ENCODE data around the gene SMG5. TPM values are rescaled to one million over a fixed set of nuclear protein-coding genes. Genes with fewer than 3 reads are reported as not detected.

Gene SMG5
- total and polyA plus RNA-seq, 2 experiments from 2014 or later: 54.9 to 65.9 TPM

GRCh38 chr1:156244712-156245111 lies 37.9 kb downstream of the SMG5 start:
- DNase-seq (ENCODE audit: low spot score): no peak
- Histone ChIP-seq H4K20me1 (ENCODE audit: insufficient read depth, poor library complexity, severe bottlenecking) (no peaks in the 10 kb centered on the region), H3K4me2 (no peak overlapping the region), H3K9me2 (replicated peaks; ENCODE audit: insufficient read depth) (no peaks in the 10 kb centered on the region), H3K4me1 (ENCODE audit: insufficient read depth) (no peaks in the 10 kb centered on the region), H3K27ac (no peak overlapping the region), H3K4me3 (no peak overlapping the region), H2AFZ (no peak overlapping the region), H3K79me2 (no peaks in the 10 kb centered on the region), H3K27me3 (no peaks in the 10 kb centered on the region), H3K36me3 (replicated peaks; ENCODE audit: insufficient read depth, low read depth) (no peaks in the 10 kb centered on the region), H3K9me3 (ENCODE audit: low read depth) (no peaks in the 10 kb centered on the region)
- TF ChIP-seq EZH2phosphoT487 (IDR thresholded peaks at IDR 0.05; ENCODE audit: low read depth, severe bottlenecking, unreplicated experiment): no peak
- TF ChIP-seq EZH2 (IDR thresholded peaks at IDR 0.05; ENCODE audit: borderline replicate concordance): no peak
- TF ChIP-seq, protein P1, sequence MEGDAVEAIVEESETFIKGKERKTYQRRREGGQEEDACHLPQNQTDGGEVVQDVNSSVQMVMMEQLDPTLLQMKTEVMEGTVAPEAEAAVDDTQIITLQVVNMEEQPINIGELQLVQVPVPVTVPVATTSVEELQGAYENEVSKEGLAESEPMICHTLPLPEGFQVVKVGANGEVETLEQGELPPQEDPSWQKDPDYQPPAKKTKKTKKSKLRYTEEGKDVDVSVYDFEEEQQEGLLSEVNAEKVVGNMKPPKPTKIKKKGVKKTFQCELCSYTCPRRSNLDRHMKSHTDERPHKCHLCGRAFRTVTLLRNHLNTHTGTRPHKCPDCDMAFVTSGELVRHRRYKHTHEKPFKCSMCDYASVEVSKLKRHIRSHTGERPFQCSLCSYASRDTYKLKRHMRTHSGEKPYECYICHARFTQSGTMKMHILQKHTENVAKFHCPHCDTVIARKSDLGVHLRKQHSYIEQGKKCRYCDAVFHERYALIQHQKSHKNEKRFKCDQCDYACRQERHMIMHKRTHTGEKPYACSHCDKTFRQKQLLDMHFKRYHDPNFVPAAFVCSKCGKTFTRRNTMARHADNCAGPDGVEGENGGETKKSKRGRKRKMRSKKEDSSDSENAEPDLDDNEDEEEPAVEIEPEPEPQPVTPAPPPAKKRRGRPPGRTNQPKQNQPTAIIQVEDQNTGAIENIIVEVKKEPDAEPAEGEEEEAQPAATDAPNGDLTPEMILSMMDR (IDR thresholded peaks at IDR 0.05; ENCODE audit: poor library complexity): no peak
- 95% methylated on average over 17 of the region's 17 CpGs for WGBS (ENCODE audit: low lambda C conversion rate, missing lambda C conversion rate)

DNA sequence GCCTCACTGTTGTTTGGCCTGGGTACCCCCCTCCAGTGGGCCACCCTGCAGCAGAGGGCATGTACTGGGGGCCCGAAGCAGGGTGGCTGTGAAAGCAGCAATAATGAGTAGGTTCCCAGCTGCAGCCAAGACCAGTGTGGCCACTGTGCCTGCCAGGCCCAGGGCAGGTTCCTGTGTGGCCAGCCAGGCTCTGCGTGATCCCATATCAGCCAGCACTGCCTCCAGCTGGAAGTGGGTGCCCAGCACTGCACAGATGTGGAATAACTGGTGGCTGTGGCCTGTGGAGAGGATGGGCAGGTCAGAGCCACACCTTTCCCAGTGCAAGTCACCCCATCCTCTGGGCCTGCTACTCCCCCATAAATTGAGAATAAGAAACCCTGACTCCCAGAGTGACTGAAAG lies 38.5 kb downstream of the SMG5 start:
- TF ChIP-seq EZH2phosphoT487 (IDR thresholded peaks at IDR 0.05; ENCODE audit: low read depth, severe bottlenecking, unreplicated experiment): no peak
- TF ChIP-seq, protein P1 (IDR thresholded peaks at IDR 0.05; ENCODE audit: poor library complexity): no peak
- TF ChIP-seq EZH2 (IDR thresholded peaks at IDR 0.05; ENCODE audit: borderline replicate concordance): no peak
- WGBS (ENCODE audit: low lambda C conversion rate, missing lambda C conversion rate): 100% methylated on average over 2 of the region's 2 CpGs
- no peak overlapping the region for H2AFZ ChIP-seq
- H3K79me2 ChIP-seq: no peaks in the 10 kb centered on the region
- no peaks in the 10 kb centered on the region for H3K9me2 ChIP-seq (replicated peaks; ENCODE audit: insufficient read depth)
- DNase-seq (ENCODE audit: low spot score): no peak
- H3K4me2 ChIP-seq: no peak overlapping the region
- no peaks in the 10 kb centered on the region for H3K27me3 ChIP-seq
- no peak overlapping the region for H3K27ac ChIP-seq
- no peaks in the 10 kb centered on the region for H3K36me3 ChIP-seq (replicated peaks; ENCODE audit: insufficient read depth, low read depth)
- H3K4me1 ChIP-seq (ENCODE audit: insufficient read depth): no peaks in the 10 kb centered on the region
- H3K4me3 ChIP-seq: no peak overlapping the region
- H4K20me1 ChIP-seq (ENCODE audit: insufficient read depth, poor library complexity, severe bottlenecking): no peaks in the 10 kb centered on the region
- no peaks in the 10 kb centered on the region for H3K9me3 ChIP-seq (ENCODE audit: low read depth)

- Histone ChIP-seq H3K27ac (no peak overlapping the region), H2AFZ (no peak overlapping the region), H3K9me3 (ENCODE audit: low read depth) (no peaks in the 10 kb centered on the region), H4K20me1 (ENCODE audit: insufficient read depth, poor library complexity, severe bottlenecking) (no peaks in the 10 kb centered on the region), H3K9me2 (replicated peaks; ENCODE audit: insufficient read depth) (no peaks in the 10 kb centered on the region), H3K36me3 (replicated peaks; ENCODE audit: insufficient read depth, low read depth) (no peaks in the 10 kb centered on the region), H3K4me2 (no peak overlapping the region), H3K4me3 (no peak overlapping the region), H3K27me3 (no peaks in the 10 kb centered on the region), H3K4me1 (ENCODE audit: insufficient read depth) (no peaks in the 10 kb centered on the region), H3K79me2 (no peaks in the 10 kb centered on the region)
- no peak for DNase-seq (ENCODE audit: low spot score)
- 83% methylated on average over 10 of the region's 10 CpGs for WGBS (ENCODE audit: low lambda C conversion rate, missing lambda C conversion rate)
- TF ChIP-seq EZH2phosphoT487 (IDR thresholded peaks at IDR 0.05; ENCODE audit: low read depth, severe bottlenecking, unreplicated experiment) (no peak), EZH2 (IDR thresholded peaks at IDR 0.05; ENCODE audit: borderline replicate concordance) (no peak)
- TF ChIP-seq, protein P1 (IDR thresholded peaks at IDR 0.05; ENCODE audit: poor library complexity): no peak
Measured at GRCh38 chr1:156242738-156243137, 39.9 kb downstream of the SMG5 start.

- Histone ChIP-seq H3K4me3 (no peak within 1 kb of the TSS), H3K36me3 (replicated peaks; ENCODE audit: insufficient read depth, low read depth) (no peaks in the 10 kb centered on the region), H3K27ac (no peak within 1 kb of the TSS), H3K9me2 (replicated peaks; ENCODE audit: insufficient read depth) (no peaks in the 10 kb centered on the region), H4K20me1 (ENCODE audit: insufficient read depth, poor library complexity, severe bottlenecking) (no peaks in the 10 kb centered on the region), H3K4me2 (no peak within 1 kb of the TSS), H2AFZ (no peak within 1 kb of the TSS), H3K9me3 (ENCODE audit: low read depth) (no peaks in the 10 kb centered on the region), H3K27me3 (no peaks in the 10 kb centered on the region), H3K79me2 (no peaks in the 10 kb centered on the region), H3K4me1 (ENCODE audit: insufficient read depth) (no peaks in the 10 kb centered on the region)
- DNase-seq (ENCODE audit: low spot score): no peak
- 93% methylated on average over 14 of the region's 14 CpGs for WGBS (ENCODE audit: low lambda C conversion rate, missing lambda C conversion rate)
- TF ChIP-seq EZH2phosphoT487 (IDR thresholded peaks at IDR 0.05; ENCODE audit: low read depth, severe bottlenecking, unreplicated experiment): no peak
- TF ChIP-seq, protein P1 (IDR thresholded peaks at IDR 0.05; ENCODE audit: poor library complexity): no peak
- TF ChIP-seq EZH2 (IDR thresholded peaks at IDR 0.05; ENCODE audit: borderline replicate concordance): no peak
Measured at GRCh38 chr1:156241926-156242325, 40.7 kb downstream of the SMG5 start, which contains the start of gene BGLAP. Gene BGLAP, plus strand, starts transcription at chr1:156242184. Its CDS starts 48 bp downstream, at chr1:156242232.
